ENCODE data around the gene ALDH3A2.

DNA sequence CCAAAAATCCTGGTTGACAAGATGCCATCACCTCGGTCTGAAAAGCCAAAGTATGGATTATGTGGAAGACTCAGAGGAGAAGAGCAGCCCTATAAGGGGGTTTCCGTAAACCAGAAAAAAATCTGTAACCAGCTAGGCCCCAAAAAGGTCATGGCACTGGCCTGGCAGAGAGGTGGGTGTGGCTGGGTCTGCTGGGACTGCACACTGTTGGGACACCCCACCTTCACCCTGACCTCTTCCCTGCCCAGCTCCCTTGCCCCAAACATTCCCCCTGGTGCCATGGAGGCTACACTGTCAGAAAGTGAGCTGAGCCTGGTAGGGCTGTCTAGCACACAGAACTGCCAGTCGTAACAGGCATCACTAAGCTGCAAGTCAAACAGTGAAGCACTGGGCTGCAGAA lies 61.3 kb downstream of the ALDH3A2 start:
- TF ChIP-seq POLR2A (IDR thresholded peaks at IDR 0.05) (no peak), CTCF (IDR thresholded peaks at IDR 0.05) (no peak), POLR2AphosphoS5 (IDR thresholded peaks at IDR 0.05) (no peak)
